Aorta (tissue), 5 donors: ENCODE measurements around the gene MYEF2. TPM values are rescaled to one million over a fixed set of nuclear protein-coding genes. Genes with fewer than 3 reads are reported as not detected.
A peak's percentile ranks its signal among the peaks of the same experiment; 100 is the strongest.

ENCODE experiments used
- ATAC-seq: fragments of 200-7000 bp; cut with Tn5 transposase; one replicate; pipeline ENCODE4 v1.9.1; 2022; ENCODE audit warnings: moderate library complexity; ENCODE audit not compliant: low FRiP score
- DNase-seq, 2 donors: peaks; one replicate each; pipeline ENCODE4 v3.0.0-alpha.2; 2020
- H3K27ac ChIP-seq, 2 donors: one replicate each; pipeline ENCODE4 v1.5.1; 2013; ENCODE audit warnings: low read length in 2 of 2, mild to moderate bottlenecking in 2 of 2, moderate library complexity in 2 of 2, control low read depth in 1 of 2, inconsistent platforms in 1 of 2, low read depth in 1 of 2
- H3K27me3 ChIP-seq, 2 donors: one replicate each; pipeline ENCODE4 v1.6.1; 2013; ENCODE audit warnings: control low read depth in 1 of 2, low read length in 1 of 2, mild to moderate bottlenecking in 1 of 2, moderate library complexity in 1 of 2; ENCODE audit not compliant: insufficient read depth in 2 of 2, control insufficient read depth in 1 of 2
- H3K36me3 ChIP-seq, 2 donors: one replicate each; pipeline ENCODE4 v1.6.1; 2013; ENCODE audit warnings: control low read depth in 1 of 2, low read length in 1 of 2, mild to moderate bottlenecking in 1 of 2; ENCODE audit not compliant: insufficient read depth in 2 of 2, control insufficient read depth in 1 of 2
- H3K4me1 ChIP-seq, 2 donors: one replicate each; pipeline ENCODE4 v1.6.1; 2013; ENCODE audit warnings: low read length in 2 of 2, control low read depth in 1 of 2, mild to moderate bottlenecking in 1 of 2, moderate library complexity in 1 of 2; ENCODE audit not compliant: insufficient read depth in 2 of 2, control insufficient read depth in 1 of 2
- H3K4me3 ChIP-seq, 2 donors: one replicate each; pipeline ENCODE4 v1.5.1; 2013; ENCODE audit warnings: low read length in 2 of 2, control low read depth in 1 of 2, mild to moderate bottlenecking in 1 of 2
- H3K9me3 ChIP-seq: one replicate; pipeline ENCODE4 v1.6.1; 2013; ENCODE audit warnings: mild to moderate bottlenecking, low read length; ENCODE audit not compliant: control insufficient read depth
- WGBS, 2 donors: extraction: QIAGEN DNeasy Blood & Tissue Kit; methylation state at CpG; one replicate each; pipeline ENCODE4 v1.1.7; 2013; 5-methylcytosine and 5-hydroxymethylcytosine counted together
- intact Hi-C, 2 donors: fragments of 100-400 bp; cut with DNase I; formaldehyde crosslinking; loops; one replicate each; pipeline versions ENCODE4 v1.14.2 to v1.15.0; 2022
- long read RNA-seq, 2 donors: library from polyadenylated mRNA; unstranded; transcript quantifications; one replicate each; pipeline ENCODE4 v2.0.0, GENCODE V29; 2020 to 2021
- polyA plus RNA-seq, 2 donors: library from polyadenylated mRNA; stranded (reverse); fragments of 200-250 nt; gene quantifications; one replicate each; pipeline ENCODE4 v1.2.3, GENCODE V29; 2013
- total RNA-seq, 2 donors: library from RNA; stranded (reverse); fragmentation: NEBNext Ultra II Directional; extraction: Animal tissue kit (Norgen Biotek cat#: 25700); gene quantifications; one replicate each; pipeline ENCODE4 v1.2.1, GENCODE V29; 2021
- donor health status: healthy with polysubstance abuse.
- donor health status: Bipolar disorder and iron deficiency.
- donor health status: DM: no; HTN: no; CAD: no.
- donor health status: DM: no; HTN: no; CAD: no.
- donor health status: DM: yes; HTN: yes; CAD: no.

The MYEF2 gene, protein sequence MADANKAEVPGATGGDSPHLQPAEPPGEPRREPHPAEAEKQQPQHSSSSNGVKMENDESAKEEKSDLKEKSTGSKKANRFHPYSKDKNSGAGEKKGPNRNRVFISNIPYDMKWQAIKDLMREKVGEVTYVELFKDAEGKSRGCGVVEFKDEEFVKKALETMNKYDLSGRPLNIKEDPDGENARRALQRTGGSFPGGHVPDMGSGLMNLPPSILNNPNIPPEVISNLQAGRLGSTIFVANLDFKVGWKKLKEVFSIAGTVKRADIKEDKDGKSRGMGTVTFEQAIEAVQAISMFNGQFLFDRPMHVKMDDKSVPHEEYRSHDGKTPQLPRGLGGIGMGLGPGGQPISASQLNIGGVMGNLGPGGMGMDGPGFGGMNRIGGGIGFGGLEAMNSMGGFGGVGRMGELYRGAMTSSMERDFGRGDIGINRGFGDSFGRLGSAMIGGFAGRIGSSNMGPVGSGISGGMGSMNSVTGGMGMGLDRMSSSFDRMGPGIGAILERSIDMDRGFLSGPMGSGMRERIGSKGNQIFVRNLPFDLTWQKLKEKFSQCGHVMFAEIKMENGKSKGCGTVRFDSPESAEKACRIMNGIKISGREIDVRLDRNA
- total RNA-seq = 100 to 1,000 TPM in 1 of 2 donors, 10 to 100 TPM in 1; 73.0 to 105 TPM
- polyA plus RNA-seq = 10 to 100 TPM; 16.7 to 75.1 TPM
- long read RNA-seq, donor 1, full-length matches to known transcripts = 1 of 11 reads
- long read RNA-seq, donor 1, partial matches to known transcripts = 1 of 11 reads
- long read RNA-seq, donor 1, other reads (novel, unspliced or antisense) = 9 of 11 reads
- long read RNA-seq, donor 2, full-length matches to known transcripts = 1 of 18 reads
- long read RNA-seq, donor 2, partial matches to known transcripts = 1 of 18 reads
- long read RNA-seq, donor 2, other reads (novel, unspliced or antisense) = 16 of 18 reads

GRCh38 chr15:48177766-48178647, at the start of gene MYEF2:
TSS of gene MYEF2 (minus strand) at chr15:48178295. CDS start at chr15:48178237, 58 bp downstream.
- peak within 1 kb of the TSS; percentile 84 to 88 for H3K27ac ChIP-seq
- no peaks in the 10 kb centered on the region for H3K9me3 ChIP-seq
- DNase-seq (peak; percentile 84 to 92), ATAC-seq (peak; percentile 89)
- intact Hi-C loops = loop anchor here in 1 of 2 donors (5.0 to 10.0 kb wide), 2 partner anchors 44 to 157 kb away; partner anchors contain the start of gene DUT
- no peaks in the 10 kb centered on the region for H3K4me1 ChIP-seq
- no peaks in the 10 kb centered on the region for H3K27me3 ChIP-seq
- no peaks in the 10 kb centered on the region for H3K36me3 ChIP-seq
- 2% methylated on average over 62 to 71 of the region's 71 CpGs for WGBS, 2 donors
- H3K4me3 ChIP-seq = peak within 1 kb of the TSS; percentile 65 to 88

DNA sequence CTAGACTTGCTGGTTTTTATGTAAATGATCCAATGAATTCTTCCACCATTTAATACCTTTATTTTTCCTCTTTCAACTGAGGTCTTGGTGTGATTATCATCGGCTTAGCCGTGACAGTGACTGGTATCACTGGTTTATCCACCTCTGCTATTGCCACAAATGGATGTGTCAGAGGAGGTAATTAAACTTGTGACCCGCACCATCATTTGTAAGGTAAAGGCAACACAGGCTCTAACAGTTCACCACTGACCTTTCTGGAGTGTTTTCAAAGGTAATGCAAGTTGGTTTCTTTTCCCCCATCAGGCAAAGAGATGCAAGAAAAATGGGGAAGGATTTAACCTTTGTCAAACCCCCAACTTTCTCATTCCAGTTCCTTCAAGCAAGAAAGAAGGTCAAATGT, 47.7 kb upstream of the MYEF2 start:
- Histone ChIP-seq H3K4me1 (peaks cover 2 to 33% of the 10 kb centered on the region in 2 donors), H3K36me3 (no peaks in the 10 kb centered on the region), H3K4me3 (no peak overlapping the region), H3K27ac (peak overlapping the region; percentile 1 to 76), H3K9me3 (no peaks in the 10 kb centered on the region), H3K27me3 (no peaks in the 10 kb centered on the region)
- 77 to 88% methylated on average over 3 of the region's 3 CpGs for WGBS, 2 donors
- intact Hi-C loops = loop anchor here in 1 of 2 donors (10.0 kb wide), 1 partner anchor 189 kb away; no protein-coding TSS in a partner anchor
- ATAC-seq (no peak), DNase-seq (no peak)

DNA sequence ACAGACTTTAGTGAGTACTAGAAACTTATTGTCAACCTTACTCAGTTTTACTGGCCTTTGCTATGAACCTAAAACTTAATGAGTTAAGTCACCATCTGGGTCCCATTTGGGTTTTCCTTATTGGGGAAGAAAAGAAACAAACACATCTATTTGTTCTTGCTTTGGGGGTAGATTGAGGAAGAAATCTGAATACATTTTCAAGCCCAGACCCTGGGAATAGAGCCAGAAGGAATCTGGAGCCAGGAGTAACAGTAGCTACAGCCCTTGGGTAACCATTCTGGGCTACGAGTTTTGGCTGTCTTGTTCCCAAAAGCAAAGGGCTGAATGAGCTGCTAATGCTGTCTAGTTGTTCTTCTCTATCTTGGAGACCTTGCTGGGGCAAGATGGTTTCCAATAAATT, 44.5 kb upstream of the MYEF2 start:
- Histone ChIP-seq H3K27ac (peak overlapping the region; percentile 94 to 95), H3K36me3 (no peaks in the 10 kb centered on the region), H3K4me3 (no peak overlapping the region), H3K4me1 (peaks cover 3 to 33% of the 10 kb centered on the region in 2 donors), H3K9me3 (no peaks in the 10 kb centered on the region), H3K27me3 (no peaks in the 10 kb centered on the region)
- DNase-seq (no peak), ATAC-seq (no peak)
- intact Hi-C loops = loop anchor here in 1 of 2 donors (5.0 to 10.0 kb wide), 4 partner anchors 45 to 192 kb away; partner anchors contain the start of gene MYEF2
- WGBS, 2 donors = 2 to 4% methylated on average over 1 of the region's 1 CpG

DNA sequence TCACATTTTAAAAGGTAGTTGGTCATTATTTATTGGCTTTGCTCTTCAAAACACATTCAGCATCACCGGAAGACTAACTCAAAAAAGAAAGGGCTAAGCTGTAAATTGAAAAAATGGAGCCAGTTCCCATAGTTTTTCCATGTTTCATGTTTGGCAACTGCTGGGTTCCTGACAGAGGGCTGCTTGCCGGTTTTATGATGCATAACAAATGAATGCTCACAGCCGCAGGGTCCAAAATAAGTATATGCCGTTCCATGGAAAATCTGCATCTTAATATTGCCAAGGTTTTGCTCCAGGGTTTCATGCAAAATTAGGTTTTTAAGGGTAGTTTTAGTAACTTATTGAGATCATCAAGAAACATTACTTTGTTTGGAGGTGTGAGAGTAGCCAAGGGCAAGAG, 43.8 kb upstream of the MYEF2 start:
- ATAC-seq = peak; percentile 81
- H3K36me3 ChIP-seq = no peaks in the 10 kb centered on the region
- no peaks in the 10 kb centered on the region for H3K9me3 ChIP-seq
- no peaks in the 10 kb centered on the region for H3K27me3 ChIP-seq
- peaks cover 3 to 32% of the 10 kb centered on the region in 2 donors for H3K4me1 ChIP-seq
- DNase-seq = peak in 1 of 2 donors; percentile 55
- 9 to 10% methylated on average over 4 of the region's 4 CpGs for WGBS, 2 donors
- peak overlapping the region in 1 of 2 donors; percentile 59 for H3K4me3 ChIP-seq
- peak overlapping the region in 1 of 2 donors; percentile 87 for H3K27ac ChIP-seq
- intact Hi-C loops = loop anchor here in 1 of 2 donors (5.0 to 10.0 kb wide), 4 partner anchors 45 to 193 kb away; partner anchors contain the start of gene MYEF2

- ATAC-seq (no peak), DNase-seq (no peak)
- 0 to 5% methylated on average over 1 of the region's 1 CpG for WGBS, 2 donors
- Histone ChIP-seq H3K36me3 (no peaks in the 10 kb centered on the region), H3K9me3 (no peaks in the 10 kb centered on the region), H3K4me3 (no peak overlapping the region), H3K4me1 (peaks cover 3 to 26% of the 10 kb centered on the region in 2 donors), H3K27me3 (no peaks in the 10 kb centered on the region), H3K27ac (peak overlapping the region in 1 of 2 donors; percentile 89)
- intact Hi-C loops = loop anchor here in 1 of 2 donors (5.0 to 10.0 kb wide), 4 partner anchors 44 to 194 kb away; partner anchors contain the start of gene MYEF2
Measured at GRCh38 chr15:48221261-48221660, 43.2 kb upstream of the MYEF2 start.

- no peak for DNase-seq
- H3K27me3 ChIP-seq = no peaks in the 10 kb centered on the region
- WGBS, 2 donors = 94 to 96% methylated on average over 1 of the region's 1 CpG
- no peaks in the 10 kb centered on the region for H3K36me3 ChIP-seq
- H3K4me3 ChIP-seq = no peak within 1 kb of the TSS
- H3K27ac ChIP-seq = no peak within 1 kb of the TSS
- no peak for ATAC-seq
- no peaks in the 10 kb centered on the region for H3K4me1 ChIP-seq
- intact Hi-C loops = no loop called here
- H3K9me3 ChIP-seq = no peaks in the 10 kb centered on the region
Measured at GRCh38 chr15:48205981-48206380, 27.9 kb upstream of the MYEF2 start, which contains the start of gene SLC12A1. TSS of gene SLC12A1 (plus strand) at chr15:48206302. CDS start at chr15:48207720, 1,418 bp downstream.

DNA sequence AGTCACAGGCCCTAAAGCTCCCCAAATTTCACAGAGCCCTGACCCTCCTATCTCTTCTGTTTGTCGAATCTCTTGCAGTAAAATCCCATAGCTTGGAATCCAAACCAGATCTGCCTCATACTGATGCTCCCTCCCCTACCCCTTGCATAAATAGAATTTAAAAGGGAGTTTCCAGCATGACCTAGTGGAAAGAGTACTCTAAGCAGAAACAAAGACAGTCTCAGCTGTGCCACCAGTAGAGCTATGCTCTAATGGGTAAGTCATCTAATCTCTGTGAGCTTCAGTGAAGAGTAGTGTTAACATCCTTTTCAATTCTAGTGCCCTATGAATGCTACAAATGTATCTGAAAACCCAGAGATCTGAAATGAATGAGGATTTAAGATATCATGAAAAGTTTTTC, 24.0 kb upstream of the MYEF2 start:
- H3K27me3 ChIP-seq = no peaks in the 10 kb centered on the region
- H3K4me1 ChIP-seq = no peaks in the 10 kb centered on the region
- H3K27ac ChIP-seq = no peak overlapping the region
- no peak overlapping the region for H3K4me3 ChIP-seq
- intact Hi-C loops = no loop called here
- DNase-seq (no peak), ATAC-seq (no peak)
- no peaks in the 10 kb centered on the region for H3K9me3 ChIP-seq
- whole genome bisulfite sequencing, 2 donors = 82 to 90% methylated on average over 1 of the region's 1 CpG
- no peaks in the 10 kb centered on the region for H3K36me3 ChIP-seq
